ENCODE results near the gene SQSTM1. TPM values are rescaled to one million over a fixed set of nuclear protein-coding genes. Genes with fewer than 3 reads are reported as not detected.

SQSTM1 gene
- total and polyA plus RNA-seq, 9 of the 15 experiments (the other 6 are each of a cell fraction or from before 2014, with no cell fraction given) = 5.6 to 148 (median 64.0) TPM

- TF ChIP-seq DNMT1 (IDR thresholded peaks at IDR 0.05) (no peak), PTRF (tag; IDR thresholded peaks at IDR 0.05) (no peak), GATA2 (CRISPR knock-in tag; IDR thresholded peaks at IDR 0.05) (no peak), HDAC8 (tag; IDR thresholded peaks at IDR 0.05) (0 out of 2 replicates have a peak, but pooled peaks have one; percentile 11), RBBP5 (IDR thresholded peaks at IDR 0.05; ENCODE audit: borderline replicate concordance, insufficient read depth, low read length, poor library complexity, severe bottlenecking) (peak; percentile 3), ELK3 (CRISPR knock-in tag; IDR thresholded peaks at IDR 0.05) (no peak), HDAC3 (IDR thresholded peaks at IDR 0.05; ENCODE audit: borderline replicate concordance, partially characterized antibody) (peak; percentile 91), MITF (IDR thresholded peaks at IDR 0.05) (peak; percentile 100), FOXK2 (conservative IDR thresholded peaks at IDR 0.05 in 1 of 2, IDR thresholded peaks at IDR 0.05 in 1 of 2; ENCODE audit: low read depth in 2 of 2) (peak; percentile 98 to 99), ETV5 (CRISPR knock-in tag; IDR thresholded peaks at IDR 0.05; ENCODE audit: low read depth) (peak; percentile 73; the same call in 1 of the 2 replicates), MLLT1 (IDR thresholded peaks at IDR 0.05) (no peak; a peak in 1 of 4 replicates), WHSC1 (IDR thresholded peaks at IDR 0.05; ENCODE audit: low read length) (no peak), POU5F1 (IDR thresholded peaks at IDR 0.05; ENCODE audit: borderline replicate concordance, low read depth, low read length, partially characterized antibody) (peak; percentile 37), RAD21 (CRISPR knock-in tag; conservative IDR thresholded peaks at IDR 0.05 in 1 of 2, IDR thresholded peaks at IDR 0.05 in 1 of 2) (no peak; a peak in 1 of 4 replicates), ZNF707 (CRISPR knock-in tag; conservative IDR thresholded peaks at IDR 0.05) (no peak), FOXA3 (CRISPR knock-in tag; conservative IDR thresholded peaks at IDR 0.05 in 1 of 2, IDR thresholded peaks at IDR 0.05 in 1 of 2) (peak; percentile 91 to 95), EGR1 (conservative IDR thresholded peaks at IDR 0.05) (peak; percentile 42; the same call in 1 of the 2 replicates), ZNF740 (CRISPR knock-in tag; IDR thresholded peaks at IDR 0.05) (peak; percentile 79), ZNF740 (tag; IDR thresholded peaks at IDR 0.05) (no peak), TAF9B (IDR thresholded peaks at IDR 0.05; ENCODE audit: partially characterized antibody) (peak; percentile 93), JUN (IDR thresholded peaks at IDR 0.05; ENCODE audit: borderline replicate concordance, low read depth, low read length) (peak; percentile 98), JUN (CRISPR knock-in tag; IDR thresholded peaks at IDR 0.05; ENCODE audit: borderline replicate concordance) (peak; percentile 59; the same call in 1 of the 2 replicates)
Observed at GRCh38 chr5:179818746-179819295, 1.9 kb upstream of the SQSTM1 start (continued).

Measured in K562 (cell line).